Measurements from ENCODE around the gene HOXA3. TPM values are rescaled to one million over a fixed set of nuclear protein-coding genes. Genes with fewer than 3 reads are reported as not detected.

HOXA3 gene
- total RNA-seq, 1 donor from 2014 or later, result 209 TPM

DNA sequence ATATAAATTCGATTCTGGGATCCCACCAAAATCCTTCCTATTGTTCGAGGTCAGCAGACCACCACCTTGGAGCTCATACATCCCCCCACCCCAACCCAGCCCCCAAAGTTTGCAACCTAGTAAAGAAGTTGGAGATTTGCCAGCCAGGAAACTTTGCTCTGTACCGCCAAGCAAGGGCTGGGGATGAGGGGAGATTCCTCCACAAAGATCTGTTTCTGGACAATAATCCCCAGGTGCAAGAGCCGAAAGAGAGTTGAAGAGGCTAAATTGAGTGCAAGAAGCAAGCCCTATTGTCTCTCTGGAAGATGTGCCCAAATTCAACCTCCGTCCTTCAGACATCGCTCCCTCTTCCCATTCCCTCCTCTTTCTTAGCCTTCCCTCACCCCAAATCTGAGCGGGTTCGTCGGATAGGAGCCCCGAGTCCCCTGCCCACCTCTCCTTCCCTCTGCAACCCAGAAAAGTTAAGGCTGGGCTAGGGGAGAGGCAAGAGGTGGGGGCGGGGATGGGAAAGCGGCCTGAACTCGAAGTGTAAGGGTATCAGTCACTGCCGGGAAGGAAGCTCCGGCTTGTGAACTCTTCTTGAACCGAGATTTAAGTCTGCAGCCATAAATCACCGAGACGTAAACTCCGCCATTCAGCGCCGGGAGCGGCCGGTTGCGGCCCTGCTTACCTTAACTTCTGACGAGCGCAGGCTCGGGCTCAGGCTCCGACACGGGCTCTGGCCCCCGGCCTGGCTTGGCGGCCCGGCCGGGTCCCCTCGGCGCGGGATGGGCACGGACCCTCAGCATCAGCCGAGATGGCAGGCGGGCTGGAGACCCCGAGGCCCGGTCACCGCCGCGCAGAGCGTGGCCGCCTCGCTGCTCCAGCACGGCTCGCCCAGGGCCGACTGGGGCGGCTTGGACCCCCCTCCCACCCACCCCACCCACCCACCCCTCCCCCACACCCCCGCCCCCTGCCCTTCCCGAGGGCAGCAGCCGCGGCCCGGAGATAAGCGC is 39.1 kb downstream of the HOXA3 start:
- H3K4me1 Mint-ChIP-seq, result peaks cover 53% of the 10 kb centered on the region
- H3K36me3 Mint-ChIP-seq, result peaks cover 18% of the 10 kb centered on the region
- H3K4me3 Mint-ChIP-seq, result peak overlapping the region; percentile 98
- H3K27ac Mint-ChIP-seq, result peak overlapping the region; percentile 100
- H3K27me3 Mint-ChIP-seq (ENCODE audit: low read depth), result no peaks in the 10 kb centered on the region
- peak; percentile 68 to 86 for DNase-seq (ENCODE audit: low spot score in 2 of 2, unreplicated experiment in 2 of 2)
- no peak for TF ChIP-seq CTCF (IDR thresholded peaks at IDR 0.05; ENCODE audit: unreplicated experiment)
- no peaks in the 10 kb centered on the region for H3K9me3 Mint-ChIP-seq

- H3K36me3 Mint-ChIP-seq, result peaks cover 19% of the 10 kb centered on the region
- no peaks in the 10 kb centered on the region for H3K27me3 Mint-ChIP-seq (ENCODE audit: low read depth)
- peak overlapping the region; percentile 98 for H3K4me3 Mint-ChIP-seq
- H3K4me1 Mint-ChIP-seq, result peaks cover 54% of the 10 kb centered on the region
- DNase-seq (ENCODE audit: low spot score in 2 of 2, unreplicated experiment in 2 of 2), result no peak
- no peaks in the 10 kb centered on the region for H3K9me3 Mint-ChIP-seq
- TF ChIP-seq CTCF (IDR thresholded peaks at IDR 0.05; ENCODE audit: unreplicated experiment), result no peak
- peak overlapping the region; percentile 100 for H3K27ac Mint-ChIP-seq
These were observed 40.0 kb downstream of the HOXA3 start for GRCh38 chr7:27112361-27112760.

GRCh38 chr7:27111751-27112277 is 40.6 kb downstream of the HOXA3 start:
- Mint-ChIP-seq H3K4me3 (peak overlapping the region; percentile 98), H3K4me1 (peaks cover 53% of the 10 kb centered on the region)

DNA sequence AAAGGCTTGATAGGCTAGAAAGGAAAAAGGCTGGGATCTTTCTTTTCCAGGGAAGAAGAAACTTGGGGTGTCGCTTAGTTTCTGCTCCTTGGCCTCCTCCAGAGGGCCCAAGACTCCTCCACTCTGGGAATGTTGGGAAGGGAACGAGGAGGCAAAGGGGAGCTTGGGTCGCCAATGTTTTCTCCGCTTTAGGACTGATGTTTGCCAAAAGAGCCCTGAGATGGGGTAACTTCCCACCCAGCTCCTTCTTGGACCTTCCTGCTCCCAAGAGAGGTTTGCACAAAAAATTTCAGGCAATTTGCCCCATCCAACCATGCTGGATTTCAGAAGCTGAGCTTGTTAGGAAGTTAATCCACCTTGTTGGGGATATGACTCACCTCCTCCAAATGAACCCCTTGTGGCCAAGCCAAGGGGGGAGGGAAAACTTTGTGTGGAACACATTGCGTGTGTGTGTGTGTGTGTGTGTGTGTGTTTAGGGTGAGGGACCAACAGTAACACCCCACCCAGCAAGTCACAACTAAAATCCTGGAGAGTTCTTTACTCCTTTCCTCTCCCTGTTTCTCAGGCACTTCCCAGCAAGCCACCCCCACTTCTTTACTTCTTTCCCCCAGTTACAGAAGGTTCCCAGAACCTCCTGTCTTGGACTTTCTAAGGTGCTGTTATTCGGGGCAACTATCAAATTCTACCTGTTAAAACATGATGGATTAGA is 41.2 kb downstream of the HOXA3 start:
- no peak for DNase-seq (ENCODE audit: low spot score in 2 of 2, unreplicated experiment in 2 of 2)
- Mint-ChIP-seq H3K27me3 (ENCODE audit: low read depth) (no peaks in the 10 kb centered on the region), H3K36me3 (peaks cover 14% of the 10 kb centered on the region), H3K4me3 (peak overlapping the region; percentile 98), H3K27ac (peak overlapping the region; percentile 100), H3K9me3 (no peaks in the 10 kb centered on the region), H3K4me1 (peaks cover 55% of the 10 kb centered on the region)
- TF ChIP-seq CTCF (IDR thresholded peaks at IDR 0.05; ENCODE audit: unreplicated experiment), result no peak

More at GRCh38 chr7:27111751-27112277, 40.6 kb downstream of the HOXA3 start:
- no peak for TF ChIP-seq CTCF (IDR thresholded peaks at IDR 0.05; ENCODE audit: unreplicated experiment)
- no peak for DNase-seq (ENCODE audit: low spot score in 2 of 2, unreplicated experiment in 2 of 2)
- H3K27ac Mint-ChIP-seq, result peak overlapping the region; percentile 100
- no peaks in the 10 kb centered on the region for H3K27me3 Mint-ChIP-seq (ENCODE audit: low read depth)
- peaks cover 19% of the 10 kb centered on the region for H3K36me3 Mint-ChIP-seq
- H3K9me3 Mint-ChIP-seq, result no peaks in the 10 kb centered on the region

GRCh38 chr7:27110186-27111031 is 42.0 kb downstream of the HOXA3 start:
- peak; percentile 82 to 93 for DNase-seq (ENCODE audit: low spot score in 2 of 2, unreplicated experiment in 2 of 2)
- Mint-ChIP-seq H3K9me3 (no peaks in the 10 kb centered on the region), H3K27me3 (ENCODE audit: low read depth) (no peaks in the 10 kb centered on the region), H3K27ac (peak overlapping the region; percentile 100), H3K4me3 (peak overlapping the region; percentile 98), H3K36me3 (peaks cover 8% of the 10 kb centered on the region), H3K4me1 (peaks cover 63% of the 10 kb centered on the region)
- no peak for TF ChIP-seq CTCF (IDR thresholded peaks at IDR 0.05; ENCODE audit: unreplicated experiment)

Data from mesothelial cell of epicardium (in vitro differentiated cells).